Measurements from ENCODE around the gene BCAN.

DNA sequence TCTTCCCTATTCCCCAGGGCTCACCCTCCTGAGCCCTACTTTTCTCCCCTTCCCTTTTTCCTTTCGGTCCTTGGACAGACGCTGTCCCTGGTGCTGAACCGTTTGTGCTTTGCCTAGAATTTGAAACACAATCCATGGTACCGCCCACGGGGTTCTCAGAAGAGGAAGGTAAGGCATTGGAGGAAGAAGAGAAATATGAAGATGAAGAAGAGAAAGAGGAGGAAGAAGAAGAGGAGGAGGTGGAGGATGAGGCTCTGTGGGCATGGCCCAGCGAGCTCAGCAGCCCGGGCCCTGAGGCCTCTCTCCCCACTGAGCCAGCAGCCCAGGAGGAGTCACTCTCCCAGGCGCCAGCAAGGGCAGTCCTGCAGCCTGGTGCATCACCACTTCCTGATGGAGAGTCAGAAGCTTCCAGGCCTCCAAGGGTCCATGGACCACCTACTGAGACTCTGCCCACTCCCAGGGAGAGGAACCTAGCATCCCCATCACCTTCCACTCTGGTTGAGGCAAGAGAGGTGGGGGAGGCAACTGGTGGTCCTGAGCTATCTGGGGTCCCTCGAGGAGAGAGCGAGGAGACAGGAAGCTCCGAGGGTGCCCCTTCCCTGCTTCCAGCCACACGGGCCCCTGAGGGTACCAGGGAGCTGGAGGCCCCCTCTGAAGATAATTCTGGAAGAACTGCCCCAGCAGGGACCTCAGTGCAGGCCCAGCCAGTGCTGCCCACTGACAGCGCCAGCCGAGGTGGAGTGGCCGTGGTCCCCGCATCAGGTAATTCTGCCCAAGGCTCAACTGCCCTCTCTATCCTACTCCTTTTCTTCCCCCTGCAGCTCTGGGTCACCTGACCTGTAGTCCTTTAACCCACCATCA lies 10.4 kb downstream of the BCAN start:
- TF ChIP-seq, protein P1, sequence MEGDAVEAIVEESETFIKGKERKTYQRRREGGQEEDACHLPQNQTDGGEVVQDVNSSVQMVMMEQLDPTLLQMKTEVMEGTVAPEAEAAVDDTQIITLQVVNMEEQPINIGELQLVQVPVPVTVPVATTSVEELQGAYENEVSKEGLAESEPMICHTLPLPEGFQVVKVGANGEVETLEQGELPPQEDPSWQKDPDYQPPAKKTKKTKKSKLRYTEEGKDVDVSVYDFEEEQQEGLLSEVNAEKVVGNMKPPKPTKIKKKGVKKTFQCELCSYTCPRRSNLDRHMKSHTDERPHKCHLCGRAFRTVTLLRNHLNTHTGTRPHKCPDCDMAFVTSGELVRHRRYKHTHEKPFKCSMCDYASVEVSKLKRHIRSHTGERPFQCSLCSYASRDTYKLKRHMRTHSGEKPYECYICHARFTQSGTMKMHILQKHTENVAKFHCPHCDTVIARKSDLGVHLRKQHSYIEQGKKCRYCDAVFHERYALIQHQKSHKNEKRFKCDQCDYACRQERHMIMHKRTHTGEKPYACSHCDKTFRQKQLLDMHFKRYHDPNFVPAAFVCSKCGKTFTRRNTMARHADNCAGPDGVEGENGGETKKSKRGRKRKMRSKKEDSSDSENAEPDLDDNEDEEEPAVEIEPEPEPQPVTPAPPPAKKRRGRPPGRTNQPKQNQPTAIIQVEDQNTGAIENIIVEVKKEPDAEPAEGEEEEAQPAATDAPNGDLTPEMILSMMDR (IDR thresholded peaks at IDR 0.05): no peak
- TF ChIP-seq POLR2A (IDR thresholded peaks at IDR 0.05): no peak
- TF ChIP-seq POLR2AphosphoS5 (IDR thresholded peaks at IDR 0.05; ENCODE audit: insufficient read depth in 1 of 2, low read depth in 1 of 2): no peak
